Fibroblast of lung (primary cell): ENCODE results near the gene ROBO2.

Experiments
- EZH2 ChIP-seq: IDR thresholded peaks from 2 replicates; pipeline ENCODE4 v1.5.1; 2012; ENCODE audit warnings: low read length, control low read depth, mild to moderate bottlenecking; ENCODE audit errors: missing control alignments
- TF ChIP-seq, protein P1 (sequence below), 2 donors: IDR thresholded peaks in 1 of 2; conservative IDR thresholded peaks in 1 of 2; 1 replicate in 1 of 2; 2 replicates in 1 of 2; pipeline ENCODE4 v1.5.1; 2011 to 2012; ENCODE audit warnings: low read length in 2 of 2, control low read depth in 1 of 2, inconsistent platforms in 1 of 2, low read depth in 1 of 2, mild to moderate bottlenecking in 1 of 2

DNA sequence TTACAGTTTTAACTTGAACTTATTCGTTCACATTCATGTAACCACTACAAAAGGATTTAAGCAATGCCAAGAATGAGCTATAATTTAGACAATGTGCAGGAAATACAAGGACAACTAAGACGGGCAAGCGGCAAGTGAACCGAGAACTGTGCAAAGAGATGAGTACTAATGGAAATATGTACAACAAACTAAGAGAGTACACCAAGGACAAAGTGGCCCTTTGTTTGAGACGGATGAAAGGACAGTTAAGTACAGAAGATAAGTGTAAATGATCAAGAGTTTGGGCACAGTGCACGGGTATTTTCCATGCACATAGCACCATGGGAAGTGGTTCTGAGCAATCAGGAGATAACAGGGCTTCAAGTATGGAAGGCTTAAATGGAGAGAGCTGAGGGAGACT, 281.7 kb downstream of the ROBO2 start:
- TF ChIP-seq, protein P1, sequence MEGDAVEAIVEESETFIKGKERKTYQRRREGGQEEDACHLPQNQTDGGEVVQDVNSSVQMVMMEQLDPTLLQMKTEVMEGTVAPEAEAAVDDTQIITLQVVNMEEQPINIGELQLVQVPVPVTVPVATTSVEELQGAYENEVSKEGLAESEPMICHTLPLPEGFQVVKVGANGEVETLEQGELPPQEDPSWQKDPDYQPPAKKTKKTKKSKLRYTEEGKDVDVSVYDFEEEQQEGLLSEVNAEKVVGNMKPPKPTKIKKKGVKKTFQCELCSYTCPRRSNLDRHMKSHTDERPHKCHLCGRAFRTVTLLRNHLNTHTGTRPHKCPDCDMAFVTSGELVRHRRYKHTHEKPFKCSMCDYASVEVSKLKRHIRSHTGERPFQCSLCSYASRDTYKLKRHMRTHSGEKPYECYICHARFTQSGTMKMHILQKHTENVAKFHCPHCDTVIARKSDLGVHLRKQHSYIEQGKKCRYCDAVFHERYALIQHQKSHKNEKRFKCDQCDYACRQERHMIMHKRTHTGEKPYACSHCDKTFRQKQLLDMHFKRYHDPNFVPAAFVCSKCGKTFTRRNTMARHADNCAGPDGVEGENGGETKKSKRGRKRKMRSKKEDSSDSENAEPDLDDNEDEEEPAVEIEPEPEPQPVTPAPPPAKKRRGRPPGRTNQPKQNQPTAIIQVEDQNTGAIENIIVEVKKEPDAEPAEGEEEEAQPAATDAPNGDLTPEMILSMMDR (conservative IDR thresholded peaks at IDR 0.05 in 1 of 2, IDR thresholded peaks at IDR 0.05 in 1 of 2; ENCODE audit: low read depth in 1 of 2, low read length in 2 of 2), result no peak
- TF ChIP-seq EZH2, result no peak
